Stimulated activated CD4-positive, alpha-beta T cell treated with anti-CD3 and anti-CD28 coated beads, Interleukin-1b, Interleukin-23, amount 100 ng/mL, for 1 hour (primary cell): ENCODE results near the gene NKD2.
"Not testable (repeated sequence)": the region's sequence is repeated elsewhere in the genome, so short reads cannot be mapped to it uniquely, and the experiment has no call there.

Experiments
- DNase-seq, 2 donors: peaks; one replicate each; pipeline ENCODE4 v3.0.0-alpha.2; 2020; ENCODE audit warnings: low read depth in 2 of 2

Gene NKD2

GRCh38 chr5:1013948-1014301 lies 5.3 kb downstream of the NKD2 start:
- no peak for DNase-seq

GRCh38 chr5:1014346-1014745 lies 5.7 kb downstream of the NKD2 start:
- no peak for DNase-seq

- no peak for DNase-seq
Measured at GRCh38 chr5:1014781-1015221, 6.2 kb downstream of the NKD2 start.

- no peak for DNase-seq
Measured at GRCh38 chr5:1015507-1015906, 6.9 kb downstream of the NKD2 start.

GRCh38 chr5:1016036-1016435 lies 7.4 kb downstream of the NKD2 start:
- no peak for DNase-seq

- DNase-seq = no peak
Measured at GRCh38 chr5:1016476-1016875, 7.9 kb downstream of the NKD2 start.

- DNase-seq = no peak
Measured at GRCh38 chr5:1017056-1017455, 8.5 kb downstream of the NKD2 start.

GRCh38 chr5:1017691-1018455 lies 9.3 kb downstream of the NKD2 start:
- no peak for DNase-seq

GRCh38 chr5:1018596-1018995 lies 10.0 kb downstream of the NKD2 start:
- DNase-seq = no peak

- no peak for DNase-seq
Measured at GRCh38 chr5:1019001-1019905, 10.7 kb downstream of the NKD2 start.

GRCh38 chr5:1020452-1020961 lies 11.9 kb downstream of the NKD2 start:
- no peak for DNase-seq

GRCh38 chr5:1021136-1021968 lies 12.8 kb downstream of the NKD2 start:
- no peak for DNase-seq

- not testable (repeated sequence) for DNase-seq
Measured at GRCh38 chr5:1021969-1022336, 13.4 kb downstream of the NKD2 start.

GRCh38 chr5:1026700-1027621 lies 18.4 kb downstream of the NKD2 start:
- no peak for DNase-seq

GRCh38 chr5:1027631-1028441 lies 19.2 kb downstream of the NKD2 start:
- no peak for DNase-seq

GRCh38 chr5:1028481-1029281 lies 20.1 kb downstream of the NKD2 start:
- DNase-seq = no peak

GRCh38 chr5:1029282-1029944 lies 20.8 kb downstream of the NKD2 start:
- no peak for DNase-seq

GRCh38 chr5:1029945-1030625 lies 21.5 kb downstream of the NKD2 start:
- DNase-seq = no peak
